SK-N-SH treated with all-trans-retinoic acid at 6 μM for 48 hours (cell line): ENCODE measurements around the gene KIFC3.

Experiments
- CSRNP3 ChIP-seq: fragments of 250-450 bp; sonication (Bioruptor Pico); IDR thresholded peaks from 2 replicates; pipeline ENCODE4 v1.5.1; 2021; ENCODE audit warnings: mild to moderate bottlenecking, moderate library complexity
- GLIS3 ChIP-seq: fragments of 250-450 bp; sonication (Bioruptor Pico); IDR thresholded peaks from 2 replicates; pipeline ENCODE4 v1.5.0; 2020; ENCODE audit warnings: mild to moderate bottlenecking, moderate library complexity
- PATZ1 ChIP-seq: fragments of 250-450 bp; sonication (Bioruptor Pico); IDR thresholded peaks from 2 replicates; pipeline ENCODE4 v1.8.0; 2020; ENCODE audit warnings: mild to moderate bottlenecking, moderate library complexity, borderline replicate concordance
- SNAI2 ChIP-seq: fragments of 250-450 bp; sonication (Bioruptor Pico); IDR thresholded peaks from 2 replicates; pipeline ENCODE4 v1.5.0; 2020; ENCODE audit warnings: mild to moderate bottlenecking, moderate library complexity
- TOX ChIP-seq: fragments of 250-450 bp; sonication (Bioruptor Pico); IDR thresholded peaks from 2 replicates; pipeline ENCODE4 v1.8.0; 2021; ENCODE audit warnings: mild to moderate bottlenecking, moderate library complexity, borderline replicate concordance
- TSHZ2 ChIP-seq: fragments of 250-450 bp; sonication (Bioruptor Pico); IDR thresholded peaks from 2 replicates; pipeline ENCODE4 v1.5.0; 2020; ENCODE audit warnings: mild to moderate bottlenecking, moderate library complexity
- ZFP3 ChIP-seq: fragments of 250-450 bp; sonication (Bioruptor Pico); IDR thresholded peaks from 2 replicates; pipeline ENCODE4 v1.5.0; 2020; ENCODE audit warnings: mild to moderate bottlenecking, moderate library complexity
- ZNF8 ChIP-seq: fragments of 450-650 bp; formaldehyde crosslinking; IDR thresholded peaks from 2 replicates; pipeline ENCODE4 v1.5.0; 2020; ENCODE audit warnings: mild to moderate bottlenecking, moderate library complexity

- TF ChIP-seq SNAI2 (no peak), TOX (CRISPR knock-in tag) (no peak), TSHZ2 (CRISPR knock-in tag) (no peak), PATZ1 (CRISPR knock-in tag) (no peak), GLIS3 (CRISPR knock-in tag) (no peak), CSRNP3 (no peak), ZNF8 (CRISPR knock-in tag) (no peak), ZFP3 (CRISPR knock-in tag) (no peak)
Observed at GRCh38 chr16:57726433-57726947, 75.8 kb downstream of the KIFC3 start.
